ENCODE measurements around the gene ATP6V1F.

Gene ATP6V1F

DNA sequence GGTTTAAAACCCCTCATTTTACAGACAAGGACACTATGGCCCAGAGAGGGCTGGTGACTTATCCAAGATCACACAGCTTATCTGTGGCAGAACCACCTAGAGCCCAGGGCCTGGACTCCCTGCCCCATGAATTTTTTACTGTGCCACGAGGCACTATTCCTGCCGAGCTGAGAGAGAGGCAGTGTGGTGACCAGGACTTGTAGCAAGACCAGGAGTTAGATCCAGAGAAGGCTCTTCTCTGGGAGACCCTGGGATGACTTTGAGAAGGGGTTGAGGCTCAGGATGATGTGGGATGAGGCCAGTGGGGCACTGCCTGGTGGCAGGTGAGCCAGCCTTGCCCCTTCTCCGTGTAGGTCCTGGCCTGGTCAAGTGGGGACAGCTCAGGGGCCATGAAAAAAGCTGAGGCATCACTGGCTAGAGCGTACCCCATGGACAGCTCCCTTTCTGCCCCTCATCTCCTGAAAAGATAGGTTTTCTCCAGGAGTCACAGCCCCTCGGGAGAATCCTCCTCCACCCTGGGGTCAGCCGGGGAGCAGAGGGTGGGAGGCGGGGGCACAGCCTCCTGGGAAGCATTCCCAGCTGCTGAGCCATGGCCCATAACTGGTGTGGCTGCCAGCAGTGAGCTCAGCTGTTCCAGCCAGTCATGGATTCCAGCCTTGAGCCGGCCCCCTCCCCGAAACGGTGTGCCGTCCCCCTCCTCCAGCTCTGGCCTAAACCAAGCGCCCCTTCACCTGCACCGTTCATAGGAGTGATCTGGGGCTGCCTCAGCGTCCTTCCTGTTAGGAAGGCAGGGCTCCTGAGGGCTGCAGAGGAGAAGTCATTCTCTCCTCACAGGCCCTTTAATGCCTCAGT lies 26.6 kb upstream of the ATP6V1F start:
- DNase-seq, result no peak

DNA sequence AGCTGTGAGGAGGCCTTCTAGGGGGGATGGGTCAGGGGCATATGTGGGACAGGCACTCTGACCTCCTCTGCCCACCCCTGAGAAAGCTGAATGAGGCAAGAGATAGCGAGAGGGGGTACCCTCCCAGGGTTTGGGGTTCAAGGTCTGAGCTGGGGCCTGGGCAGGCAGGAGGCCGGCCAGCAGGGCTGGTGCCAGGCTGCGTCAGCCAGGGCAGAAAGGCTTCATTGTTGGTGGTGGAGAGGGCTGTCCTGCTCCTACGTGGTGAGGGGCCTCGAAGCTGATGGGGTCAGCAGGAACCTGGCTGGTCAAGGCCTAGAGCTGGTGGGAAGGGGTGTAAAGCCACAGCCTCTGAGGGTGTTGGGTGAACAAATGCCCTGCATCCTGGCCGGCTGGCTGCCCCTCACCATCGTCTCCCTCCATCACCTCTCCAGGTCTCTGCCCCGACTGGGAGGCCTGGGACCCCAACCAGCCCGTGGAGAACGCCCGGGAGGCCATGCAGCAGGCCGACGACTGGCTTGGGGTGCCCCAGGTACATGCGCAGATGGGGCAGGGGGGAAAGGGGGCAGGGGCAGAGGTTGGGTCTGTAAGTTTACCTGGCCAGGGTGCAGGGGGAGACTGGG lies 25.8 kb upstream of the ATP6V1F start:
- DNase-seq, result no peak

DNA sequence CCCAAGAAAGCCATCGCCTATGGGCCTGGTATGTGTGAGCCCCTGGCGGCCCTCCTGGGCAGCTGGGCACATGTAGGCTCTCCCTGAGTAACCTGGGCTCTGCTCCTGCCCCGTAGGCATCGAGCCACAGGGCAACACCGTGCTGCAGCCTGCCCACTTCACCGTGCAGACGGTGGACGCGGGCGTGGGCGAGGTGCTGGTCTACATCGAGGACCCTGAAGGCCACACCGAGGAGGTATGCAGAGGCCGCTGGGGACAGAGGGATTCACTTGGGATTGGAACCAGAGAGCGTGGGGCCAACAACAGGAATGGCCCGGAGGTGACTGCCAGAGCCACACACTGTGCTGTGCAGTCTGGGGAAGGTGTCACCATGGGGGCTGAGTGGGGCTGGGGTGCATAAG lies 25.1 kb upstream of the ATP6V1F start:
- no peak for DNase-seq

DNA sequence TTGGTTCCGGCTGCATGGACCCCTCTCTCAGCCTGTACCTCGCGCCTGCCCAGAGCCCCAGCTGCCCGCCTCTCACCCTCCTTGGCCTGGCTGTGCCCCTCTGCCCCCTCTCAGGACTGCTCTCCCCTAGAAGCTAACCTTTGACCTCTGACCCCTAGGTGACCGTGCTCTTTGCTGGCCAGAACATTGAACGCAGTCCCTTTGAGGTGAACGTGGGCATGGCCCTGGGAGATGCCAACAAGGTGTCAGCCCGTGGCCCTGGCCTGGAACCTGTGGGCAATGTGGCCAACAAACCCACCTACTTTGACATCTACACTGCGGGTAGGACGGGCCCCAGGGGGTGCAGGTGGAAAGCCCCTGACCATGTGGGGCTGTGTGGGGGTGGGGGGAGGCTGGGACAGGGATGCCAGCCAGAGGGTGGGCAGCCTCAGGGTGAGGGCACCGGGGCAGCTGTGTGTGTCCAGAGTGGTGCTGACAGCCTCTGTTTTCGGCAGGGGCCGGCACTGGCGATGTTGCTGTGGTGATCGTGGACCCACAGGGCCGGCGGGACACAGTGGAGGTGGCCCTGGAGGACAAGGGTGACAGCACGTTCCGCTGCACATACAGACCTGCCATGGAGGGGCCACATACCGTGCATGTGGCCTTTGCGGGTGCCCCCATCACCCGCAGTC lies 24.4 kb upstream of the ATP6V1F start:
- no peak for DNase-seq

DNA sequence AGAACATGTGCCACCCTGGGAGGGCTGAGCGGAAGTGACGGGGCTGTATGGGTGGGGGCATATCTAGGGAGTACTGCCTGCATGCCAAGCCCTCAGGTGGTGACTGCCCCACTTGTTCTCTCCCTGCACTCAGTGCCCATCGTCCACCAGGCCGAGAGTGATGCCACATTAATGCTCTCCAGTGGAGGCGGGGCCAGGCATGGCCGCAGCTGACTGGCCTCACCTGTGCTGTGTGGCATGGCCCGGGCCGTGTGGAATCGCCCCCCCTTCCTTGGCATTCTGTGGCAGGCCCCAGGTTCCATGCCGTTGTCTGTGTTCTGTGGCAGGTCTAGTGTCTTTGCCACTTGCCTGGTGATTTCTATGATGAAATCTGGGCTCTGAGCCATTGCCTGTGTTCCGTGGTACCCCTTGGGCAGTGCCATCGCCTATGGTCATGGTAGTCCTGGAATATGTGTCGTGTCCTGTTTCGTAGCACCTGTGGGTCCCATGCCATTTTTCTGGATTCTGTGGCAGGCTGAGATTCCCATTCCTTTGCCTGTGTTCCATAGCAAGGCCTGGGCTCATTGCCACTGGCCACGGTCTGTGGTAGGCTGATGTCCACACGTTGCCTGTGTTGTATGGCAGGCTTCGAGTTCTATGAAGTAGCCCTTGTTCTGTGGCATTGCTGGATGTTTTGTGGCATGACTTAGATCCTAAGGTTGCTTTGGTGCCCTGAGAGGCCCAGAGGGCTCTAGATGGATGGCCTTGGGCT lies 23.5 kb upstream of the ATP6V1F start:
- no peak for DNase-seq

DNA sequence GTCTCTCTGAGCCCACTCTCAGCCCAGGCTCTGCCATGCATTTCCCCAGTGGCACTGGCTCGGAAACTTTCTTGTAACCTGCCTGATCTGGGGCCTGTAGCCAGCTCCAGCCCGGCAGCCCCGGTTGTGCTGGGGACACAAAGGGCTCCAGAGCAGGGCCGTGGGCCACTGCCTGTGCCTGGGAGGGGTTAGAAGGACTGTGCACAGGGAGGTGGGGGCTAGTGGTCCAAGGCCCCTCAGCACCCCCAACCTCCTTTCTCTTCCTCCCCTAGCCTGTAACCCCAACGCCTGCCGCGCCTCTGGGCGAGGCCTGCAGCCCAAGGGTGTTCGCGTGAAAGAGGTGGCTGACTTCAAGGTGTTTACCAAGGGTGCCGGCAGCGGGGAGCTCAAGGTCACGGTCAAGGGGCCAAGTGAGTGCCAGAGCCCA lies 22.9 kb upstream of the ATP6V1F start:
- no peak for DNase-seq

DNA sequence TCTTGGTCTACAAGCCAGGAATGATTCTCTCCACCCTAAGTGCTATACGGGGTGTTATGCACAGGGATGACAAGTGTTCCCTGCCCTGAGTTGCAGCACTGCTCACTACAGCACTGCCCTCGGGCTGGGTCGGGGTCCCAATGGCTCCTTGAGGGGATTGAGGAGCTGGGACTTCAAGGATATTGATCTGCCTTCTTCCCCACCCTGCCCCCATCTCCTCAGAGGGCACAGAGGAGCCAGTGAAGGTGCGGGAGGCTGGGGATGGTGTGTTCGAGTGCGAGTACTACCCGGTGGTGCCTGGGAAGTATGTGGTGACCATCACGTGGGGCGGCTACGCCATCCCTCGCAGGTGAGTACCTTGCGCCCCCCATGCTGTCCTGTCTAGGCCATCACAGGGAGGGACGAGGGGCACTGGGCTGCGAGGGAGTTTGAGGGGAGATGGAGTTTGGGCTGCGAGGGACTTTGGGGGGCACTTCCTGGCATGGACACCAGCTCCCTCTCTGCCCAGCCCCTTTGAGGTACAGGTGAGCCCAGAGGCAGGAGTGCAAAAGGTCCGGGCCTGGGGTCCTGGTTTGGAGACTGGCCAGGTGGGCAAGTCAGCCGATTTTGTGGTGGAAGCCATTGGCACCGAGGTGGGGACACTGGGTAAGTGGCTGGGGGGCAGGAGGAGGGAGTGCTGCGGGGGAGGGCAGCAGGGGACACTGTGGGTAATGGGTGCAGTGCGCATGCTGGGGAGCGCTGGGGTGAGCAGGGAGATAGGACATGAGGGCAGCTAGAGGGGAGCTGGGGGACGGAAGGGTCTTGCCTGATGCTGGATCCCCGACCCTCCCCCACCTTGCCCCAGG lies 22.1 kb upstream of the ATP6V1F start:
- no peak for DNase-seq

DNA sequence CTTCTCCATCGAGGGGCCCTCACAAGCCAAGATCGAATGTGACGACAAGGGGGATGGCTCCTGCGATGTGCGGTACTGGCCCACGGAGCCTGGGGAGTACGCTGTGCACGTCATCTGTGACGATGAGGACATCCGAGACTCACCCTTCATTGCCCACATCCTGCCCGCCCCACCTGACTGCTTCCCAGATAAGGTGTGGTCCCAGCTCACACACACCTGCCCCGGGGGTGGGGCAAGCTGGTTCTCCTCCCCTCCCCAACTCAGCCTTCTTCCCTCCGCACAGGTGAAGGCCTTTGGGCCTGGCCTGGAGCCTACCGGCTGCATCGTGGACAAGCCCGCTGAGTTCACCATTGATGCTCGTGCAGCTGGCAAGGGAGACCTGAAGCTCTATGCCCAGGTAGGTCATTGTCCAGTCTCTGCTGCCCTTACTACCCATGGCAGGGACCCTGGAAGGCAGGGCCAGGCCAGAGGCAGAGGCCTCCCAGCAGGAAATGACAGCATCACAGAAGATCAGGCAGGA lies 21.4 kb upstream of the ATP6V1F start:
- no peak for DNase-seq

DNA sequence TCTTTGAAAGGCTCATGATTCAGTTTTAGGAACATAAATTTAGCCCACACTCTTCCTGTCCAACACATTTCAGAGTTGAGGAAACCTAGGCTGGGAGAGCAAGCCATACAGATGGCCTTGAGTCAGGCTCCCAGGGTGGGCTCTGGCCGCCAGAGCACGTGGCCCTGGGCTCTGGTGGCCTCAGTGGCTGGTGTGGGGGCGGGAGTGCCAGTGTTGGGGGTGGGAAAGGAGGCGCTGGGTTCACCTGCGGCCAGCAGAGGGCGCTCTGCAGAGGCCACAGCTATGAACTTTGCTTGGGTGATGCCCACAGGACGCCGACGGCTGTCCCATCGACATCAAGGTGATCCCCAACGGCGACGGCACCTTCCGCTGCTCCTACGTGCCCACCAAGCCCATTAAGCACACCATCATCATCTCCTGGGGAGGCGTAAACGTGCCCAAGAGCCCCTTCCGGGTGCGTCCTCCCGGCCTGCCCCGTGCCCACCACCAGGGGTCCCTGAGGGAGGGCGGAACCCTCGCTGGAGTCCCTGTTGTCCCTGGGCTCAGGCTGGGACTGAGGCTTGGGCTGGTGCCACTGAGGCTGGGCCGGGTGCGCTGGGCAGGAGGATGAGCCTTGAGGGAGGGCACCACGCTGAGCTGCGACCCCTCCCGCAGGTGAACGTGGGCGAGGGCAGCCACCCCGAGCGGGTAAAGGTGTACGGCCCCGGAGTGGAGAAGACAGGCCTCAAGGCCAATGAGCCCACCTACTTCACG lies 20.6 kb upstream of the ATP6V1F start:
- peak; percentile 72 to 83 for DNase-seq

DNA sequence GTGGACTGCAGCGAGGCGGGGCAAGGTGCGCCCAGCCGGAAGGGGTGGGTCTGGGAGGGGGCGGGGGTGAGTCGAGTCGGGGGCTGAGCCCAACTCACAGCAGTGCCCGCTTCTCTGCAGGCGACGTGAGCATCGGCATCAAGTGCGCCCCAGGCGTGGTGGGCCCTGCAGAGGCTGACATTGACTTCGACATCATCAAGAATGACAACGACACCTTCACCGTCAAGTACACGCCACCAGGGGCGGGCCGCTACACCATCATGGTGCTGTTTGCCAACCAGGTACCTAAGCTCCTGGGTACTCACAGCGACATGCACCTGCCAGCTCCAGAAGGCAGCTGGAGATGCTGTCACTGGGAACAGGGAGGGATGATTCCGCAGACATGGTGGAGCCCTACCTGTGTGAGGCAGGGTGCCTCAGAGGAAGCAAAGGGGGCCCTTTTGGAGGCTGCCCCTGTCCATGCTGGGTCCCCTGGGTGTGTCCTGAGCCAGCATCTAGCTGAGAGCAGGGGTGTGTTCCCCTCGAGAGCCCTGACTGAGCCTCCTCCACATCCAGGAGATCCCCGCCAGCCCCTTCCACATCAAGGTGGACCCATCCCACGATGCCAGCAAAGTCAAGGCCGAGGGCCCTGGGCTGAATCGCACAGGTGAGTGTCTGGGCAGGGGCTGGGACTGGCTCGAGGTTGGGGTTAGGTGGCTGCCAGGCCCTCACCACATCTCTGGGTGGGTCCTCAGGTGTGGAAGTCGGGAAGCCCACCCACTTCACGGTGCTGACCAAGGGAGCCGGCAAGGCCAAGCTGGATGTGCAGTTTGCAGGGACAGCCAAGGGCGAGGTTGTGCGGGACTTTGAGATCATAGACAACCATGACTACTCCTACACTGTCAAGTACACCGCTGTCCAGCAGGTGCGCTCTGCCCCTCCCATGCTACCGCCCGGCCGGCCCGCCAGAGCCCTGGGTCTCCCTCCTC lies 19.7 kb upstream of the ATP6V1F start:
- no peak for DNase-seq

DNA sequence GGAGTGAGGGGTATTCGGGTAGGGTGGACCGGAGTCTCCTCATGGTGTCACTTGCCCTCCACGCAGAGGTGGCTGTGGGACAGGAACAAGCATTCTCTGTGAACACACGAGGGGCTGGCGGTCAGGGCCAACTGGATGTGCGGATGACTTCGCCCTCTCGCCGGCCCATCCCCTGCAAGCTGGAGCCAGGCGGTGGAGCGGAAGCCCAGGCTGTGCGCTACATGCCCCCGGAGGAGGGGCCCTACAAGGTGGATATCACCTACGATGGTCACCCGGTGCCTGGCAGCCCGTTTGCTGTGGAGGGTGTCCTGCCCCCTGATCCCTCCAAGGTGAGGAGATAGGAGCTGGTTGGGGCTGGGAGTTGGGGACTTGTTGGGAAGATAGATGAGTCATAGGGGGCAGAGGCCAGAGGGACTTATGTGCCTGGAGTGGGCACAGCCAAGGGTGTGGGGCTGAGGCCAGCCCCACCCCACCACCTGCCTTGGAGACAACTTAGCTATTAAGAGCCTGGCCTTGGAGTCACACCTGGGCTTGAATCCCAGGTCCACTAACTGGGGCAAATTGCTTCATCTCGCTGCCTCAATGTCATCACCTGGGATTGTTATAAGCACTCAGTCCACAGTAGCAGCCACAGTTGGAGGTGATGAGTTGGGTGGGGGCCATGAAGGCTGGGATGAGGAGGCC lies 18.6 kb upstream of the ATP6V1F start:
- no peak for DNase-seq

DNA sequence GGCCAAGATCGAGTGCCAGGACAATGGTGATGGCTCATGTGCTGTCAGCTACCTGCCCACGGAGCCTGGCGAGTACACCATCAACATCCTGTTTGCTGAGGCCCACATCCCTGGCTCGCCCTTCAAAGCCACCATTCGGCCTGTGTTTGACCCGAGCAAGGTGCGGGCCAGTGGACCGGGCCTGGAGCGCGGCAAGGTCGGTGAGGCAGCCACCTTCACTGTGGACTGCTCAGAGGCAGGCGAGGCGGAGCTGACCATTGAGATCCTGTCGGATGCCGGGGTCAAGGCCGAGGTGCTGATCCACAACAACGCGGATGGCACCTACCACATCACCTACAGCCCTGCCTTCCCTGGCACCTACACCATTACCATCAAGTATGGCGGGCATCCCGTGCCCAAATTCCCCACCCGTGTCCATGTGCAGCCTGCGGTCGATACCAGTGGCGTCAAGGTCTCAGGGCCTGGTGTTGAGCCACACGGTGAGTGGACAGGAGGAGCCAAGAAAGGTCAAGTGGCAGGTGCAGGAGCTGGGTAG lies 17.8 kb upstream of the ATP6V1F start:
- no peak for DNase-seq

DNA sequence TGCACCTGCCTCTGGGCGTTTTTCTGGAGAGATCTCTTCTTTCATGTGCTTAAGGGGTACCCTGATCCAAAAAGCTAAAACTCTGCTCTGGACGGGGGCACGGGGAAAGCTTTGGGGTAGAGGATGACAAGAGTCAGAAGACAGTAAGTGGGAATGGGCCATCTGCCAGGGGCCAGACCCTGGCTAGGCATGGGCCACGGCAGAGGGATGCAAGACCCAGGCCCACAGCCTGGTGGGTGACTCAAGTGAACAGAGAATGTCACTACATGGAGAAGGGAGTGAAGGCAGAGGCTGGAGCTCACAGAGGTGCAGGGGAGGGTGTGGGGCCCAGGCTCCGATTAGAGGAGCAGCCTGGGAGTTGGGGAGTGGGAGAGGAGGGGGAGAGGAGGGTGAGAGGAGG lies 17.2 kb upstream of the ATP6V1F start:
- no peak for DNase-seq

DNA sequence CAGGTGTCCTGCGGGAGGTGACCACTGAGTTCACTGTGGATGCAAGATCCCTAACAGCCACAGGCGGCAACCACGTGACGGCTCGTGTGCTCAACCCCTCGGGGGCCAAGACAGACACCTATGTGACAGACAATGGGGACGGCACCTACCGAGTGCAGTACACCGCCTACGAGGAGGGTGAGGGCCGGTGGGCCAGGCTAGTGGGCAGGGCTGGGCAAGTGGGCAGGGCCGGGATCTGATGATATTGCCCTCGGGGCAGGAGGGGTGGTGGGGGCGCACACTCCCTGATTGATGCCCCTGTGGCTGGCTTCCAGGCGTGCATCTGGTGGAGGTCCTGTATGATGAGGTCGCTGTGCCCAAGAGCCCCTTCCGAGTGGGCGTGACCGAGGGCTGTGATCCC lies 16.7 kb upstream of the ATP6V1F start:
- no peak for DNase-seq

DNA sequence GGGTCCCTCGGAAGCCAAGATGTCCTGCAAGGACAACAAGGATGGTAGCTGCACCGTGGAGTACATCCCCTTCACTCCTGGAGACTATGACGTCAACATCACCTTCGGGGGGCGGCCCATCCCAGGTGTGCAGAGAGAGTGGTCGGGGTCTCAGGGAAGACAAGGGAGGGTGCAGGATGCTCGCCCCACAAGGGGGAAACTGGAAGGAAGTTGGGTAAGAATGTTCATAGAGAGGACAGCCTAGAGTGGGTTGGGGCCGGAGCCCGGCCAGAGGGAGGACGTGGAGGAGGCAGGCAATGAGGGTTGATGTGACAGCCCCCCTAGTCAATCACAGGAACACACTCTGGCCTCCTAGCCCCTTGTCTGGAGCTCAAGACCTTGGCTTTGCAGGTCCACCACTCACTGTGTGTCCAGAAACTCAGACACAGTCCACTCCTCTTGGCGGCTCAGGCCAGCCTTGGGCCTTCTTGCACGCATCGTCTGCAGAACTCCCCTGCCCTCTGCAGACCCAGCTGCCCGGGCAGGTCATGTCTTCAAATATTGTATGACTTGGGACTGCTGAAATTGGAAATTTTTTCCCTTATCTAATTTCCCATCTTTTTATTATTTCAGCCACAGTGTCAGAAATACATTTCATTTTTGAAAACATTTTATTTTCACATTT lies 15.7 kb upstream of the ATP6V1F start:
- no peak for DNase-seq

DNA sequence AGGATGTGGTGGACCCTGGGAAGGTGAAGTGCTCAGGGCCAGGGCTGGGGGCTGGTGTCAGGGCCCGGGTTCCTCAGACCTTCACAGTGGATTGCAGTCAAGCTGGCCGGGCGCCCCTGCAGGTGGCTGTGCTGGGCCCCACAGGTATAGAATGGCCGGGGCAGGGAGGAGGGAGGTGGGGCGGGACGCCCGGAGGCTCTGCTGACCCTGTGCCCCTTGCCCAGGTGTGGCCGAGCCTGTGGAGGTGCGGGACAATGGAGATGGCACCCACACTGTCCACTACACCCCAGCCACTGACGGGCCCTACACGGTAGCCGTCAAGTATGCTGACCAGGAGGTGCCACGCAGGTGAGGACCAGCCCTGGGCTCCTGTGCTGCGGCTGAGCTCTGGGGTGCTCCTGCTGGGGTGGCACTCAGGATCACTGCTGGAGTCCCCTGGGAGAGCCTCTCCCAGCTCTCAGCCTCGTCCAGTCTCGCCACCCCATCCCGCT lies 14.9 kb upstream of the ATP6V1F start:
- DNase-seq, result no peak

DNA sequence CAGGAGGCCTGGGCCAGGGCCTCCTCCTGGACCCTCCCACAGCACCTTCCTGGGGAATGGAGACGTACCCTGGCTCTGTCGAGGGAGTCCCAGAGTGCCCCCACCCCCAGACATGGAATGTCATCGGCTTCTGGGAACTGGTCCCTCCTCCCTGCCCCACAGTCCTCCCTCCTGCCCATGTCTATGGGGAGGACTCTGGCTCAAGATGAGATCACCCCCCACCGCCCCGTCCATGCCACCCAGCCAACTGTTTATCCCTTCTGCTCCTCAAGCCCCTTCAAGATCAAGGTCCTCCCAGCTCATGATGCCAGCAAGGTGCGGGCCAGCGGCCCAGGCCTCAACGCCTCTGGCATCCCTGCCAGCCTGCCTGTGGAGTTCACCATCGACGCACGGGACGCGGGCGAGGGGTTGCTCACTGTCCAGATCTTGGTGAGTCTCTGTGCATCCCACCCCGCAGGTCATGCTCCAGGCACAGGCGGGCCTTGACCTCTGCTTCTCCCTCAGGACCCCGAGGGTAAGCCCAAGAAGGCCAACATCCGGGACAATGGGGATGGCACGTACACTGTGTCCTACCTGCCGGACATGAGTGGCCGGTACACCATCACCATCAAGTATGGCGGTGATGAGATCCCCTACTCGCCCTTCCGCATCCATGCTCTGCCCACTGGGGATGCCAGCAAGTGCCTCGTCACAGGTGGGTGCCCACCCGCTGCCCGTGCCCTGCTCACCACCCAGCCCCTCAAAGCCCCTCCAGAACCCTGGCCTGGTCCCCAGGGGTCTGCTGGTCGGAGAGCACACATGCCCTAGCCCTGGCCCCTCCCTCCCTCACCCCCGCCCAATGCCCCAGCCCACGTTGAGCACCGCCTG lies 14.1 kb upstream of the ATP6V1F start:
- DNase-seq, result no peak

Measured in inflammatory macrophage (primary cell).